Measurements from ENCODE around the gene SEMG1. TPM values are rescaled to one million over a fixed set of nuclear protein-coding genes. Genes with fewer than 3 reads are reported as not detected.

SEMG1 gene
- polyA plus RNA-seq (2013, experiment 1 of 2) = 3.0 TPM
- polyA plus RNA-seq (2013, experiment 2 of 2) = 3.2 TPM

- no peaks in the 10 kb centered on the region for H3K36me3 ChIP-seq (ENCODE audit: control insufficient read depth, insufficient read depth, low read length)
- no peak within 1 kb of the TSS for H3K4me3 ChIP-seq (ENCODE audit: low read length)
- no peak within 1 kb of the TSS for H3K23ac ChIP-seq (ENCODE audit: low read length)
- H3K56ac ChIP-seq (ENCODE audit: low read length) = no peak within 1 kb of the TSS
- H2AK5ac ChIP-seq (ENCODE audit: low read length) = no peak within 1 kb of the TSS
- H4K5ac ChIP-seq (ENCODE audit: low read length) = no peak within 1 kb of the TSS
- no peak within 1 kb of the TSS for H2BK120ac ChIP-seq (ENCODE audit: low read depth, low read length)
- peak within 1 kb of the TSS; percentile 85 for H2BK15ac ChIP-seq (replicated peaks; ENCODE audit: low read depth)
- no peaks in the 10 kb centered on the region for H3K79me1 ChIP-seq (ENCODE audit: low read length)
- no peak within 1 kb of the TSS for H3K9ac ChIP-seq (ENCODE audit: low read length)
- no peak within 1 kb of the TSS for H3K18ac ChIP-seq (ENCODE audit: low read length)
- no peak within 1 kb of the TSS for H3K4me2 ChIP-seq (ENCODE audit: low read length)
- no peaks in the 10 kb centered on the region for H3K79me2 ChIP-seq (ENCODE audit: control insufficient read depth, insufficient read depth, low read length)
- no CpG with 5 or more reads among the region's 1 CpG for WGBS (ENCODE audit: extremely low coverage, insufficient coverage, low lambda C conversion rate)
- no peaks in the 10 kb centered on the region for H3K27me3 ChIP-seq (ENCODE audit: insufficient read depth, low read length, poor library complexity)
- no peak within 1 kb of the TSS for H2BK5ac ChIP-seq (ENCODE audit: low read length)
- DNase-seq = peak; percentile 69
- no peak within 1 kb of the TSS for H3K27ac ChIP-seq (ENCODE audit: low read depth, low read length)
- no peaks in the 10 kb centered on the region for H3K4me1 ChIP-seq (ENCODE audit: control insufficient read depth, low read depth, low read length)
- H3K4ac ChIP-seq (ENCODE audit: low read depth, low read length) = no peak within 1 kb of the TSS
- H4K8ac ChIP-seq (ENCODE audit: low read depth, low read length) = no peak within 1 kb of the TSS
Measured at GRCh38 chr20:45206725-45207124, at the start of gene SEMG1. Gene SEMG1, plus strand, starts transcription at chr20:45207033. Its CDS starts 21 bp downstream, at chr20:45207054.

- Histone ChIP-seq H3K4ac (ENCODE audit: low read depth, low read length) (no peak overlapping the region), H3K9ac (ENCODE audit: low read length) (no peak overlapping the region), H4K8ac (ENCODE audit: low read depth, low read length) (no peak overlapping the region), H2BK5ac (ENCODE audit: low read length) (no peak overlapping the region), H3K79me2 (ENCODE audit: control insufficient read depth, insufficient read depth, low read length) (no peaks in the 10 kb centered on the region), H3K27ac (ENCODE audit: low read depth, low read length) (no peak overlapping the region), H3K27me3 (ENCODE audit: insufficient read depth, low read length, poor library complexity) (no peaks in the 10 kb centered on the region), H3K18ac (ENCODE audit: low read length) (no peak overlapping the region), H3K36me3 (ENCODE audit: control insufficient read depth, insufficient read depth, low read length) (no peaks in the 10 kb centered on the region), H3K23ac (ENCODE audit: low read length) (no peak overlapping the region), H3K79me1 (ENCODE audit: low read length) (no peaks in the 10 kb centered on the region), H4K5ac (ENCODE audit: low read length) (no peak overlapping the region), H3K4me1 (ENCODE audit: control insufficient read depth, low read depth, low read length) (no peaks in the 10 kb centered on the region), H3K4me2 (ENCODE audit: low read length) (no peak overlapping the region), H3K4me3 (ENCODE audit: low read length) (no peak overlapping the region), H2AK5ac (ENCODE audit: low read length) (no peak overlapping the region), H2BK120ac (ENCODE audit: low read depth, low read length) (no peak overlapping the region), H3K56ac (ENCODE audit: low read length) (no peak overlapping the region), H2BK15ac (replicated peaks; ENCODE audit: low read depth) (no peak overlapping the region)
- no CpG with 5 or more reads among the region's 1 CpG for WGBS (ENCODE audit: extremely low coverage, insufficient coverage, low lambda C conversion rate)
- no peak for DNase-seq
Measured at GRCh38 chr20:45157962-45158361, 48.9 kb upstream of the SEMG1 start.

GRCh38 chr20:45163083-45163803, 43.6 kb upstream of the SEMG1 start:
- Histone ChIP-seq H3K4me3 (ENCODE audit: low read length) (no peak overlapping the region), H3K4ac (ENCODE audit: low read depth, low read length) (no peak overlapping the region), H2BK15ac (replicated peaks; ENCODE audit: low read depth) (no peak overlapping the region), H3K4me2 (ENCODE audit: low read length) (no peak overlapping the region), H2BK5ac (ENCODE audit: low read length) (no peak overlapping the region), H3K79me2 (ENCODE audit: control insufficient read depth, insufficient read depth, low read length) (no peaks in the 10 kb centered on the region), H3K27ac (ENCODE audit: low read depth, low read length) (no peak overlapping the region), H2BK120ac (ENCODE audit: low read depth, low read length) (no peak overlapping the region), H2AK5ac (ENCODE audit: low read length) (no peak overlapping the region), H3K23ac (ENCODE audit: low read length) (no peak overlapping the region), H3K27me3 (ENCODE audit: insufficient read depth, low read length, poor library complexity) (no peaks in the 10 kb centered on the region), H4K8ac (ENCODE audit: low read depth, low read length) (no peak overlapping the region), H3K79me1 (ENCODE audit: low read length) (no peaks in the 10 kb centered on the region), H3K9ac (ENCODE audit: low read length) (no peak overlapping the region), H3K56ac (ENCODE audit: low read length) (no peak overlapping the region), H3K18ac (ENCODE audit: low read length) (no peak overlapping the region), H4K5ac (ENCODE audit: low read length) (no peak overlapping the region), H3K4me1 (ENCODE audit: control insufficient read depth, low read depth, low read length) (no peaks in the 10 kb centered on the region), H3K36me3 (ENCODE audit: control insufficient read depth, insufficient read depth, low read length) (no peaks in the 10 kb centered on the region)
- DNase-seq = no peak
- WGBS (ENCODE audit: extremely low coverage, insufficient coverage, low lambda C conversion rate) = no CpG with 5 or more reads among the region's 1 CpG

- H3K4ac ChIP-seq (ENCODE audit: low read depth, low read length) = no peak overlapping the region
- H4K5ac ChIP-seq (ENCODE audit: low read length) = no peak overlapping the region
- no peak overlapping the region for H3K23ac ChIP-seq (ENCODE audit: low read length)
- WGBS (ENCODE audit: extremely low coverage, insufficient coverage, low lambda C conversion rate) = no CpG with 5 or more reads among the region's 1 CpG
- no peak overlapping the region for H2BK120ac ChIP-seq (ENCODE audit: low read depth, low read length)
- no peaks in the 10 kb centered on the region for H3K36me3 ChIP-seq (ENCODE audit: control insufficient read depth, insufficient read depth, low read length)
- H3K18ac ChIP-seq (ENCODE audit: low read length) = no peak overlapping the region
- no peak overlapping the region for H3K4me2 ChIP-seq (ENCODE audit: low read length)
- DNase-seq = no peak
- H2BK15ac ChIP-seq (replicated peaks; ENCODE audit: low read depth) = no peak overlapping the region
- no peaks in the 10 kb centered on the region for H3K27me3 ChIP-seq (ENCODE audit: insufficient read depth, low read length, poor library complexity)
- no peak overlapping the region for H4K8ac ChIP-seq (ENCODE audit: low read depth, low read length)
- no peak overlapping the region for H2AK5ac ChIP-seq (ENCODE audit: low read length)
- H2BK5ac ChIP-seq (ENCODE audit: low read length) = no peak overlapping the region
- no peak overlapping the region for H3K4me3 ChIP-seq (ENCODE audit: low read length)
- no peaks in the 10 kb centered on the region for H3K79me2 ChIP-seq (ENCODE audit: control insufficient read depth, insufficient read depth, low read length)
- H3K79me1 ChIP-seq (ENCODE audit: low read length) = no peaks in the 10 kb centered on the region
- no peak overlapping the region for H3K56ac ChIP-seq (ENCODE audit: low read length)
- no peak overlapping the region for H3K27ac ChIP-seq (ENCODE audit: low read depth, low read length)
- no peak overlapping the region for H3K9ac ChIP-seq (ENCODE audit: low read length)
- H3K4me1 ChIP-seq (ENCODE audit: control insufficient read depth, low read depth, low read length) = no peaks in the 10 kb centered on the region
Measured at GRCh38 chr20:45164906-45165305, 41.9 kb upstream of the SEMG1 start.

- Histone ChIP-seq H3K9ac (ENCODE audit: low read length) (no peak overlapping the region), H2BK5ac (ENCODE audit: low read length) (no peak overlapping the region), H3K4me3 (ENCODE audit: low read length) (no peak overlapping the region), H2AK5ac (ENCODE audit: low read length) (no peak overlapping the region), H3K18ac (ENCODE audit: low read length) (no peak overlapping the region), H4K5ac (ENCODE audit: low read length) (no peak overlapping the region), H2BK15ac (replicated peaks; ENCODE audit: low read depth) (no peak overlapping the region), H3K4ac (ENCODE audit: low read depth, low read length) (no peak overlapping the region), H3K23ac (ENCODE audit: low read length) (no peak overlapping the region), H3K4me1 (ENCODE audit: control insufficient read depth, low read depth, low read length) (no peaks in the 10 kb centered on the region), H3K27me3 (ENCODE audit: insufficient read depth, low read length, poor library complexity) (no peaks in the 10 kb centered on the region), H3K27ac (ENCODE audit: low read depth, low read length) (no peak overlapping the region), H4K8ac (ENCODE audit: low read depth, low read length) (no peak overlapping the region), H3K79me2 (ENCODE audit: control insufficient read depth, insufficient read depth, low read length) (no peaks in the 10 kb centered on the region), H3K79me1 (ENCODE audit: low read length) (no peaks in the 10 kb centered on the region), H3K56ac (ENCODE audit: low read length) (no peak overlapping the region), H2BK120ac (ENCODE audit: low read depth, low read length) (no peak overlapping the region), H3K4me2 (ENCODE audit: low read length) (no peak overlapping the region), H3K36me3 (ENCODE audit: control insufficient read depth, insufficient read depth, low read length) (no peaks in the 10 kb centered on the region)
- WGBS (ENCODE audit: extremely low coverage, insufficient coverage, low lambda C conversion rate) = no CpG with 5 or more reads among the region's 1 CpG
- DNase-seq = no peak
Measured at GRCh38 chr20:45173522-45173921, 33.3 kb upstream of the SEMG1 start.
